ENCODE data around the gene KCNIP4. TPM values are rescaled to one million over a fixed set of nuclear protein-coding genes. Genes with fewer than 3 reads are reported as not detected.

Gene KCNIP4
- polyA plus RNA-seq, 3 donors: 0.09 to 0.25 TPM; not detected in 1

- H3K27ac ChIP-seq (ENCODE audit: low read depth in 1 of 2, low read length in 2 of 2): no peak overlapping the region
- no peaks in the 10 kb centered on the region for H3K27me3 ChIP-seq (ENCODE audit: control insufficient read depth in 2 of 2, insufficient read depth in 2 of 2, low read length in 2 of 2)
- TF ChIP-seq CTCF (IDR thresholded peaks at IDR 0.05): no peak
- Mint-ChIP-seq H3K27ac (no peak overlapping the region), H3K4me1 (no peaks in the 10 kb centered on the region), H3K9me3 (peaks cover 0 to 5% (median 0%) of the 10 kb centered on the region in 7 donors), H3K36me3 (no peaks in the 10 kb centered on the region), H3K4me3 (no peak overlapping the region), H3K27me3 (ENCODE audit: low read depth in 3 of 3) (no peaks in the 10 kb centered on the region)
- no peaks in the 10 kb centered on the region for H3K79me2 ChIP-seq (ENCODE audit: insufficient read depth, low read length)
- 85% methylated on average over 2 of the region's 2 CpGs for WGBS (ENCODE audit: insufficient coverage)
- no peaks in the 10 kb centered on the region for H3K36me3 ChIP-seq (replicated peaks in 1 of 2; ENCODE audit: control insufficient read depth in 1 of 2, insufficient read depth in 2 of 2, low read length in 2 of 2)
- H3K4me2 ChIP-seq (replicated peaks; ENCODE audit: extremely low read depth, low read length, poor library complexity, severe bottlenecking): no peak overlapping the region
- H2AFZ ChIP-seq (ENCODE audit: insufficient read depth, low read depth, low read length, poor library complexity, severe bottlenecking): no peak overlapping the region
- no peaks in the 10 kb centered on the region for H3K4me1 ChIP-seq (ENCODE audit: control insufficient read depth in 1 of 2, insufficient read depth in 2 of 2, low read length in 2 of 2)
- H4K20me1 ChIP-seq (ENCODE audit: insufficient read depth, low read length): no peaks in the 10 kb centered on the region
- intact Hi-C loops (cut with micrococcal nuclease): no loop called here
- H3K4me3 ChIP-seq (replicated peaks in 1 of 3; ENCODE audit: low read depth in 2 of 3, low read length in 3 of 3): no peak overlapping the region
- no peak overlapping the region for H3K9ac ChIP-seq (ENCODE audit: insufficient read depth, low read length, poor library complexity, severe bottlenecking)
- no peak for DNase-seq
- H3K9me3 ChIP-seq (replicated peaks in 1 of 2; ENCODE audit: control insufficient read depth in 1 of 2, insufficient read depth in 1 of 2, low read length in 2 of 2): no peaks in the 10 kb centered on the region
These were observed 528.4 kb downstream of the KCNIP4 start for GRCh38 chr4:21420166-21420565.

- Histone ChIP-seq H3K27me3 (ENCODE audit: control insufficient read depth in 2 of 2, insufficient read depth in 2 of 2, low read length in 2 of 2) (no peaks in the 10 kb centered on the region), H3K4me1 (ENCODE audit: control insufficient read depth in 1 of 2, insufficient read depth in 2 of 2, low read length in 2 of 2) (no peaks in the 10 kb centered on the region), H3K36me3 (replicated peaks in 1 of 2; ENCODE audit: control insufficient read depth in 1 of 2, insufficient read depth in 2 of 2, low read length in 2 of 2) (no peaks in the 10 kb centered on the region), H2AFZ (ENCODE audit: insufficient read depth, low read depth, low read length, poor library complexity, severe bottlenecking) (no peak overlapping the region), H3K9me3 (replicated peaks in 1 of 2; ENCODE audit: control insufficient read depth in 1 of 2, insufficient read depth in 1 of 2, low read length in 2 of 2) (no peaks in the 10 kb centered on the region), H3K4me3 (replicated peaks in 1 of 3; ENCODE audit: low read depth in 2 of 3, low read length in 3 of 3) (no peak overlapping the region), H3K27ac (ENCODE audit: low read depth in 1 of 2, low read length in 2 of 2) (no peak overlapping the region), H3K79me2 (ENCODE audit: insufficient read depth, low read length) (no peaks in the 10 kb centered on the region), H3K4me2 (replicated peaks; ENCODE audit: extremely low read depth, low read length, poor library complexity, severe bottlenecking) (no peak overlapping the region), H4K20me1 (ENCODE audit: insufficient read depth, low read length) (no peaks in the 10 kb centered on the region), H3K9ac (ENCODE audit: insufficient read depth, low read length, poor library complexity, severe bottlenecking) (no peak overlapping the region)
- WGBS (ENCODE audit: insufficient coverage): no CpG with 5 or more reads among the region's 4 CpGs
- no peak for TF ChIP-seq CTCF (IDR thresholded peaks at IDR 0.05)
- Mint-ChIP-seq H3K27me3 (ENCODE audit: low read depth in 3 of 3) (no peaks in the 10 kb centered on the region), H3K9me3 (peaks cover 0 to 4% (median 0%) of the 10 kb centered on the region in 7 donors), H3K4me3 (no peak overlapping the region), H3K4me1 (no peaks in the 10 kb centered on the region), H3K36me3 (no peaks in the 10 kb centered on the region), H3K27ac (no peak overlapping the region)
- no peak for DNase-seq
- intact Hi-C loops (cut with micrococcal nuclease): no loop called here
These were observed 532.8 kb downstream of the KCNIP4 start for GRCh38 chr4:21415728-21416127.

All from CD14-positive monocyte (primary cell).